A172 (cell line): Measurements from ENCODE around the gene CACFD1. TPM values are rescaled to one million over a fixed set of nuclear protein-coding genes. Genes with fewer than 3 reads are reported as not detected.
"Not testable (repeated sequence)": the region's sequence is repeated elsewhere in the genome, so short reads cannot be mapped to it uniquely, and the experiment has no call there.

Source experiments
- DNase-seq: peaks from one replicate; pipeline ENCODE4 v3.0.0-alpha.2; 2015; ENCODE audit warnings: low spot score
- total RNA-seq: library from RNA; depleted of rRNA; stranded (reverse); fragments of >200 nt; shearing (Covaris generic); gene quantifications from 2 replicates; pipeline ENCODE4 v1.2.3, GENCODE V29; 2014

CACFD1 gene
- total RNA-seq, 1 experiment from 2014 or later = 8.8 TPM

- DNase-seq = no peak
These were observed 18.9 kb upstream of the CACFD1 start for GRCh38 chr9:133440874-133441273.

GRCh38 chr9:133441571-133441970 lies 18.2 kb upstream of the CACFD1 start:
- DNase-seq = no peak

GRCh38 chr9:133443248-133443647 lies 16.5 kb upstream of the CACFD1 start:
- no peak for DNase-seq

GRCh38 chr9:133443982-133444381 lies 15.8 kb upstream of the CACFD1 start:
- DNase-seq = peak; percentile 52

- DNase-seq = no peak
These were observed 14.3 kb upstream of the CACFD1 start for GRCh38 chr9:133445293-133445969.

DNA sequence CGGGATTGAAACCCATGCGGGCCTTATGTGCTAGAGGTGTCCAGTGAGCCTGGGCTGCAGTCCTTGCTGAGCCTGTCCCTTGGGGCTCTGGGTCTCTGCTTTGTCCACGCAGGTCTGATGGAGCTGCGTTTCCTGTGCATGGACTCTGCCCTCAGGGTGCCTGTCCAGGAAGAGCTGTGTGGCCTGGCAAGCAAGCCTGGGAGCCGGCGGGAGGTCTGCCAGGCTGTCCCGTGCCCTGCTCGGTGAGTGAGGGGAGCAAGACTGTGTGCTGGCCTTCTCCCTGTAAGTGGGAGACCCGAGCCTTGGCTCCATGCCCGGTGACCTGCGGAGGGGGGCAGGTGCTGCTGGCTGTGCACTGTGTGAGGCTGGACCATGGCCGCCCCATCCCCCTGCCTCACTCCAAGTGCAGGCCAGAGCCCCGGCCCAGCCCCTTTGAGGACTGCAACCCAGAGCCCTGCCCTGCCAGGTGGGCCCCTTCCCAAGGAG lies 11.2 kb upstream of the CACFD1 start:
- DNase-seq = no peak

- DNase-seq = peak; percentile 82
These were observed 10.0 kb upstream of the CACFD1 start for GRCh38 chr9:133449760-133450159.

- not testable (repeated sequence) for DNase-seq
These were observed 7.9 kb upstream of the CACFD1 start for GRCh38 chr9:133451865-133452264.

GRCh38 chr9:133452562-133452961 lies 7.2 kb upstream of the CACFD1 start:
- DNase-seq = no peak

DNA sequence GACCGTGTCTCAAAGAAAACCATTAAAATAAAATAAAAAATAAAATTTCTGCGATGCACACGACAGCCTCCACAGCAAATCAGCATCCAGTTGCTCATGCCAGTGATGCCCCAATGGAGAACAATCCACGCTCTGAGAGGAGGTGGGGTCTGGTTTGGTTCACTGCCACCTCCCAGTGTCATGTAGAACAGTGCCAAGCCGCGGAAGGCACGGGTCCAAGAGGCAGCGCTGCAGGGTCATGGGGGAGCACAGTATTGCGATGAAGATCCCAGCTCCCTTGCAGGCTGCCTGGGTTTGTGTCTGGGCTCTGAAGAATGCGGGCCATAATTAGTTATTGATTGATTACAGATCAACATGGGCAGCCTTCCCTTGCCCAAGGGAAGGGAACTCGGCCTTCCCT lies 6.1 kb upstream of the CACFD1 start:
- DNase-seq = no peak

GRCh38 chr9:133454325-133454724 lies 5.5 kb upstream of the CACFD1 start:
- no peak for DNase-seq

DNA sequence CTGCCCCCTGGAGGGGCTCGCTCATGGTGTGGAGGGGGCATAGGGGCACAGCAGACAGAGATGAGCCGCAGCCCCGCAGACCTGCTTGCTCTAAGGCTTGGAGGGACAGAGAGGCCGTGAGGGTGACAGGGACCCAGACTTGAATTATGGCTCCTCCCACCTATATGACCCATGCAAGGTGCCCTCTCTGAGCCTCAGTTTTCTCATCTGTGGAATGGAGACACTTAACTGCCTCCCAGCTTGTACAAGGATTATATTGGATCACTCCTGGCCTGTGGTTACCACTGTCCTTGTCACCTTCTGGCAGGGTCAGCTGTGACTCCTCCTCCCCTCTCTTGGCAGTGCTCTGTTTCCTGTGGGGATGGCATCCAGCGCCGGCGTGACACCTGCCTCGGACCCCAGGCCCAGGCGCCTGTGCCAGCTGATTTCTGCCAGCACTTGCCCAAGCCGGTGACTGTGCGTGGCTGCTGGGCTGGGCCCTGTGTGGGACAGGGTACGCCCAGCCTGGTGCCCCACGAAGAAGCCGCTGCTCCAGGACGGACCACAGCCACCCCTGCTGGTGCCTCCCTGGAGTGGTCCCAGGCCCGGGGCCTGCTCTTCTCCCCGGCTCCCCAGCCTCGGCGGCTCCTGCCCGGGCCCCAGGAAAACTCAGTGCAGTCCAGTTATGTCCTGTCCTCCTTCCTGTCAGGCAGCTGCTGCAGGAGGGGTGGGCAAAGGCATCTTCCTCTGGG lies 4.7 kb upstream of the CACFD1 start:
- DNase-seq = no peak

GRCh38 chr9:133455936-133456335 lies 3.8 kb upstream of the CACFD1 start:
- DNase-seq = no peak

DNA sequence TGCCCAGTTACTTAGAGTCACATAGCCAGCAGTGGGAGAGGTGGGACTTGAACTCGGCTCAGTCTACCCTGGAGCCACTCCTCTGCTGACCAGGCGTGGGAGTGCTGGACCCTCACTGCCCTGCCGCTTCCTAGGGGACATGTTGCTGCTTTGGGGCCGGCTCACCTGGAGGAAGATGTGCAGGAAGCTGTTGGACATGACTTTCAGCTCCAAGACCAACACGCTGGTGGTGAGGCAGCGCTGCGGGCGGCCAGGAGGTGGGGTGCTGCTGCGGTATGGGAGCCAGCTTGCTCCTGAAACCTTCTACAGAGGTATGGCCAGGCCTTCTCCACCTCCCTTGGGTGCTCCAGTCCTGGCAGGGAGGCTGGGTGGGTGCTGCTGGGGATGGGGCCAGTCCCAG lies 3.4 kb upstream of the CACFD1 start:
- no peak for DNase-seq

DNA sequence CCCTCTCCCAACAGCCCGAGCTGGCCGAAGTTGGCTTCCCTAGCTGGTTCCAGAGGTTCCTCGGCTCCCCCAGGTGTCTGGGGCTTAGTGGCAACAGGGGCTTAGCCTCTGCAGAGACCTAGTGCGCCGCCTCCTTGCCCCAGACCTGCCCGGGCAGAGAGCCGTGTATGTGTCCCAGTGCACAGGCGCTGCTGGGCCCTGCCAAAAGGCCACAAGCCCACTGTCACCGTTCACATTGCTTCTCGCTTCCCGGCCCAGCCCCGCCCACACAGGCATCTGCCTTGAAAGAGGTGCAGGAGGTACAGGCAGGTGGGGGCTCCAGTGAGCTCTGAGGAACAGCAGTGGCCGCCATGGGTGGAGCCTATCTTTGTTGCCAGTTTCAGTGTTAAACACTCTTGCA lies 2.5 kb upstream of the CACFD1 start:
- DNase-seq = no peak

- DNase-seq = no peak
These were observed 2.0 kb upstream of the CACFD1 start for GRCh38 chr9:133457748-133458147.

GRCh38 chr9:133458643-133459312 lies 1.0 kb upstream of the CACFD1 start:
- no peak for DNase-seq

DNA sequence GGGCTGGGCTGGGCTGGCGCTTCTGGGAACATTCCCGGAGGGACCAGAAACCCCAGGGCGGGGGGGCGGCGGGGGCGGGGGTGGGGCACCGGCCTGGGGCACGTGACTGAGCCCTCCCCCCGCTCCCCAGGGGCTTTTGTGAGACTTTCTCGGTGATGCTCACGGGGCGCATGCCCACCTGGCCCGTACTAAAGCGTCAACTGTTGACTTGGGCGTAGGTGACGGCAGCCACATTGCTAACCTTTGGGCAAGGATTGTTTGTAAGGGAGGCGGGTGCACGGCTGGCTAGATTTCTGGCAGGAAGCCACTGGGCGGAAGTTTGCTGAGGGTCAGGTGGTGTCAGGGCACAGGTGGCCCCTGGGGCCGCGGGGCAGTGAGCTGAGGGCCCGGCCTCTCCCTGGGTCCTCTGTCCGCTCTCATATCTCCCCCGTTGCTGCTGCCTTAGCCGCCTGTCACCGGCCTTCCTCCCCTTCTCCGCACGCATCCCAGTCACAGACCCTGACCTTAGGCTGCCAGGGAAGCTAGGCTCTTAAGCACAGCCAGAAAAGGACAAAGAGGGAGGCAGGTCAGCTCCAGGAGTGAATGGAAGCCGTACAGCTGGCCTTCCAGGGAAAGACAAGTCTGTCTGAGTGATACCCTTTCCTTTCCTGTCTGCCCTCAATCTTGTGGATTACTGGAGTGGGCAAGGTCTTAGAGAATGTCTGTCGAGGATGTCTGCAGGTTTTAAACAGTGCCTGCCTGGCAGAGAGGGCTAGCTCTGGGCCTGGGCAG lies 812 bp downstream of the CACFD1 start:
- peak; percentile 16 for DNase-seq

GRCh38 chr9:133461975-133462374 lies 2.2 kb downstream of the CACFD1 start:
- DNase-seq = no peak

GRCh38 chr9:133463234-133463863 lies 3.6 kb downstream of the CACFD1 start:
- no peak for DNase-seq

GRCh38 chr9:133463864-133464615 lies 4.3 kb downstream of the CACFD1 start:
- DNase-seq = no peak
